Embryonic facial prominence (tissue), 1 donor: ENCODE results near the gene COX10.
"Not testable (repeated sequence)": the region's sequence is repeated elsewhere in the genome, so short reads cannot be mapped to it uniquely, and the experiment has no call there.

Experiments
- DNase-seq: peaks from one replicate; pipeline ENCODE4 v3.0.0-alpha.2; 2016; ENCODE audit errors: extremely low spot score

COX10 gene

DNA sequence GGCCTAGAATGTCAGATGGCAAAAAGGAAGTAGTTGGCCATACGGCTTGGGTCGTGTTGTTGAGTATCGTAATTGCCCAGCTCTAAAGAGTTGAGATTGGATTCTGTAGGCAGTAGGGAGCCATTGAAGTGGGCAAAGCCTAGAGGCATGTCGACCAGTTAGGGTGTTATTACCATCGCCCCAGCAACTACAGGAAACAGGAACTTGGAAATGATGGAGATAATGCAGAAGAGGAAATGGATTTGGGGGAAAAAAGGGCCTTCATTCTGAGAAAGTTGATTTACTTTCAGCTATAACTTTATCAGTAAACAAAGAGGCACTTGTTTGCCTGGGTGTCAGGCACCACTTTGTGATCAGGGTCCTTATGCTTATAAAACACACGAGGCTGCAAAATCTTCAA is 52.6 kb downstream of the COX10 start:
- no peak for DNase-seq

GRCh38 chr17:14123619-14124278 is 54.4 kb downstream of the COX10 start:
- DNase-seq, result no peak

- DNase-seq, result no peak
Observed at GRCh38 chr17:14124854-14125253, 55.5 kb downstream of the COX10 start.

DNA sequence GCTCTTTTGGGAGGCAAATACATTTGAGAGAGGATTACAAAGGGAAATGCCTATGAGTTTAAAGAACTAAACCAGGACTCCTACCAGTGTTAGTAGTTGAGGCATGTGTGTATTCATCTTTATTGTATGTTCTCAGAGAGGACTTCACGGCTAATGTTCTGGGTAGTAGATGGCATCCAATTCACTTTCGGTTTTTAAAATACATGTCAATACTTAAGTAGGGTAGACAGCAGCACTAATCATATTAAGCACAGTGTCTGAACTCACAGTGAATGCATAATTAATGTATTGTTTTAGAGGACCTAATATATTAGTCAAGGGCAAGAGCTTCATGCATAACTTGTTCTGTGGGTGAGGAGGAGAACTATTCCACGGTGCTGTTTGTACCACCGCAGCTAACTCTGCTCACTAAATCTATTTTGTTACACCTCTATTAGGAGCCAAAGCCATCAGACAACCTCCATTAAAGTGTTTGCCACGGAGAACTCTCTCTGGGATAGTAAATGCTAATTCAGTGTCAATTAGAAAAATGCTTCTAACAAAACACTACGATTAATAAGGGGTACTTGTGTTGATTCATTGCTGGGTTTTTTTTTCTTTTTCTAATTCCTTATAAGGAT is 56.3 kb downstream of the COX10 start:
- no peak for DNase-seq

GRCh38 chr17:14133104-14133503 is 63.8 kb downstream of the COX10 start:
- DNase-seq, result no peak

- DNase-seq, result no peak
Observed at GRCh38 chr17:14134456-14134855, 65.2 kb downstream of the COX10 start.

GRCh38 chr17:14135906-14136590 is 66.7 kb downstream of the COX10 start:
- no peak for DNase-seq

DNA sequence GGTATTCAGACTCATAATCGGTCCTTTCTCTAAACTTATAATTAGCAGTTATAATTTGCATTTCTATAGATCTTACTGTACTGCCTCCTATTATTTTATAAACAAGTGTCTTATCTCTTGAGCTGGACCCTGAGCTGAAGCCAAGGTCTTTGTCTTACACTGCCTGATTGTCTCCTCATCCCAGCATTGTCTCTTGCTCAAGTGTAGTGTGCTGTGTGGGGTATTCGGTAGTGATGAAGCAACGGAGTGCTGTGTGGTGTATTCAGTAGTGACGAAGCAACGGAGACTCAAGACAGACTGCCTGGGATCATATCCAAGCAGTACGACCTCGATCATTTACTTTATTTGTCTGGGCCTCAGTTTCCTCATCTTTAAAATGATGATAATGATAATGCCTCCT is 69.3 kb downstream of the COX10 start:
- no peak for DNase-seq

- no peak for DNase-seq
Observed at GRCh38 chr17:14143688-14144087, 74.4 kb downstream of the COX10 start.

DNA sequence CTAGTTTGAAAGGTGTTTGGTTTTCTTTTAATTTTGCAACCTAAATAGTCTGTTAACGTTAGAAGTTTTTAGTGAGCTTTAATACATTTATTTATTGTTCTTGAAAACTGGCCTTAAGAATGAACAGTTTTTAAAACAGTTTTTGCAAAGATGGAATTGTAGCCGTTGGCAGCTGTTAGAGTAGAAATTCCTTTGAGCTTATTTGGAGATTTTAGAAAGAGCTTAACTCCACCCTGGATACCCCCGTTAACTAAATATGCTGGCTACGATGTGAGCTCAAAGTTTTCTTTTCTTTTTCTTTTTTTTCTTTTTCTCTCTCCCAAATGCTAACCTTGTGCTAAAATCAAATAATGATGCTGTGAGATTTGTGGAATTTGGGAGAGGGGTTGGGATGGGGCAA is 75.2 kb downstream of the COX10 start:
- no peak for DNase-seq

- no peak for DNase-seq
Observed at GRCh38 chr17:14149751-14150150, 80.4 kb downstream of the COX10 start.

DNA sequence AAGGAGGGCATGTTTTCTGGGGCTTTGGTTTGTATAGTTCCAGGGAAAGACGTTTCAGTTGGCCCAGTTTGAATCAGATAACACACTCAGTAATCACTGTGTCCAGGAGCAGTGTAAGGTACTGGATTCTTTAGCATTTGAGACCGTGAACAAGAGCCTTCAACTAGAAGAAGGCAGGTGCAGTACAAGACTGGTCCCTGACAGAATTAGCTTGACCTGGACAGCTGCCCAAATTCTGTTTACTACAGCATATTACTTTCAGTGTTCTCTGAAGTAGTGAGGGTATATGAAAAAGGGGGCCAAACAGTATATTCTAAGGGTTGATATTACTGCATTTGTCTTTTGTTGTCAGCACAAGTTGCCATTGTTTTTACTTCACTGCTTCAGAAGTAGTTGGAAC is 81.3 kb downstream of the COX10 start:
- DNase-seq, result no peak

DNA sequence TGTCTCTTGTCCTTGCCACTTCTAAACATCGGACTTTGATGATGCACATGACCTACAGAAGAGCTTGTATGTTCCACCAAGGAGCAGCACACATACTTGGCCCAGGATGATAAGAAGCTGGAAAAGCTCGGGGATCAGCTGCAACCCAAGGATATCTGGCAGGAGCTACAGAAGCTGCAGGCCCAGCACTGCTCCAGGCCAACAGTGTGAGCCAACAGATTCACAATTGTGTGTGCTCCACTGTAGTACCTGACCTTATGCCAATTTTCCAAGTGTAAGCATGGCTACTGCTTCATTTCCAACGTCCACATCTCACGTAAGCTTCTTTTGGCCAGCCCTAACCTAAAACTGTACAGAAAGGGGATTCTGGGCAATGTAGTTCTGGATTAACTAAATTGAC is 83.4 kb downstream of the COX10 start:
- DNase-seq, result no peak

- no peak for DNase-seq
Observed at GRCh38 chr17:14153374-14153773, 84.1 kb downstream of the COX10 start.

DNA sequence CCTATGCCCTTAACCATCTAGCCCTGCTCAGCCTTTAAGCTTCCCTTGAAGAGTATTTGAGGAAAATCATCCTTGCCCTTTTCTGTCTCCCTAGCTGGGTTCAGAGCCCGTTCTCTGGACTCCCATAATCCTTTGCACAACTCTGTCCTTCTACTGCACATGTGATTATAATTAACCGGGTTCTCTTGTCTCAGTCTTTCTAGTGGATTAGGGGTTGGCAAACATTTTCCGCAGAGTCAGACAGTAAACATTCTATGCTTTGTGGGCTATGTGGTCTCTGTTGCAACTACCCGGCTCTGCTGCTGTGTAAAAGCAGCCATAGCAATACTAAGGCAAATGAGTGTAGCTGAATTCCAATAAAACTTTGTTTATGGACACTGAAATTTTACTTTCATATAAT is 87.4 kb downstream of the COX10 start:
- DNase-seq, result no peak

GRCh38 chr17:14157822-14158221 is 88.5 kb downstream of the COX10 start:
- no peak for DNase-seq

DNA sequence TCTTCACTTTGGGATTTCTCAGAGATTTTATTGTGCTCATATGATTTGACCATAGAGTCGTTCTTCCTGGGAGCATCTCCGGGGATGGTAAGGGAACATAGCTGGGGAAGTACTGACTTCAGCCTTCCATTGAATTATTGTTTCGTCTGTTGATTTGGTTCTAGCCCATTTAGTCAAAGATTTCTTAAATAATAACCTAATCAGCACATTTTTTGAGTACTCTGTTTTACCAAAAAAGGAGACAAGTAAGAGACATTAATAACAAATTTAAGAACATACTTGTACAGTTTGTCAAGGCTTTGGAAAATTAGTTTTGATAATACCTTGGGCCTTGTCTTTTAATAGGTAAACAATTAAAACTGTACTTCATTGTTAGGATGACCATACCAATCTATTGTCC is 89.4 kb downstream of the COX10 start:
- no peak for DNase-seq

- DNase-seq, result no peak
Observed at GRCh38 chr17:14161419-14161818, 92.1 kb downstream of the COX10 start.

GRCh38 chr17:14165616-14166015 is 96.3 kb downstream of the COX10 start:
- DNase-seq, result no peak

GRCh38 chr17:14167831-14168230 is 98.5 kb downstream of the COX10 start:
- not testable (repeated sequence) for DNase-seq

DNA sequence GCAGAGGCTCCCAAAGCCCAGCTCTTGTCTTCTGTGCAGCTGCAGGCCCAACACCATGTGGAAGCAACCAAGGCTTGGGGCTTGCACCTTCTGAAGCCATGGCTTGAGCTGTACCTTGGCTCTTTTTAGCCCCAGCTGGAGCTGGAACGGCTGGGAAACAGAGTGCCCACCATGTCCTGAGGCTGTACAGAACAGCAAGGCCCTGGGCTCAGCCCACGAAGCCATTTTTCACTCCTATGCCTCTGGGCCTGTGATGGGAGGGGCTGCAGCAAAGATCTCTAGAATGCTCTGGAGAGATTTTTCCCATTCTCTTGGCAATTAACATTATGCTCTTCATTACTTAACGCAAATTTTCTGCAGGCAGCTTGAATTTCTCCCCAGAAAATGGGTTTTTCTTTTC is 99.3 kb downstream of the COX10 start:
- DNase-seq, result no peak

GRCh38 chr17:14169287-14169686 is 100.0 kb downstream of the COX10 start:
- DNase-seq, result no peak

GRCh38 chr17:14169901-14170300 is 100.6 kb downstream of the COX10 start:
- no peak for DNase-seq
